ENCODE results near the gene ERVK3-1. TPM values are rescaled to one million over a fixed set of nuclear protein-coding genes. Genes with fewer than 3 reads are reported as not detected.

The ERVK3-1 gene
- polyA plus RNA-seq, 3 donors: 34.6 to 61.5 (median 38.8) TPM

GRCh38 chr19:58300620-58301019 is 4.6 kb upstream of the ERVK3-1 start:
- H3K4me3 Mint-ChIP-seq: no peak overlapping the region
- 97% methylated on average over 7 of the region's 7 CpGs for WGBS (ENCODE audit: insufficient coverage)
- H3K9ac ChIP-seq (ENCODE audit: insufficient read depth, low read length, poor library complexity, severe bottlenecking): no peak overlapping the region
- DNase-seq: no peak
- no peaks in the 10 kb centered on the region for H3K27me3 ChIP-seq (ENCODE audit: control insufficient read depth in 2 of 2, insufficient read depth in 2 of 2, low read length in 2 of 2)
- intact Hi-C loops (cut with micrococcal nuclease): loop anchor here in 1 of 2 donors (5.0 to 10.0 kb wide), 2 partner anchors 118 to 296 kb away; partner anchors contain the start of genes ZNF274 and ZNF606
- H3K36me3 ChIP-seq (replicated peaks in 1 of 2; ENCODE audit: control insufficient read depth in 1 of 2, insufficient read depth in 2 of 2, low read length in 2 of 2): peaks cover 0 to 51% of the 10 kb centered on the region in 2 donors
- no peak overlapping the region for H2AFZ ChIP-seq (ENCODE audit: insufficient read depth, low read depth, low read length, poor library complexity, severe bottlenecking)
- no peak overlapping the region for H3K4me3 ChIP-seq (replicated peaks in 1 of 3; ENCODE audit: low read depth in 2 of 3, low read length in 3 of 3)
- peaks cover 58 to 60% of the 10 kb centered on the region in 2 donors for H3K9me3 ChIP-seq (replicated peaks in 1 of 2; ENCODE audit: control insufficient read depth in 1 of 2, insufficient read depth in 1 of 2, low read length in 2 of 2)
- peaks cover 4% of the 10 kb centered on the region for H3K79me2 ChIP-seq (ENCODE audit: insufficient read depth, low read length)
- no peak overlapping the region for H3K4me2 ChIP-seq (replicated peaks; ENCODE audit: extremely low read depth, low read length, poor library complexity, severe bottlenecking)
- no peaks in the 10 kb centered on the region for H4K20me1 ChIP-seq (ENCODE audit: insufficient read depth, low read length)
- peaks cover 30 to 79% (median 65%) of the 10 kb centered on the region in 7 donors for H3K9me3 Mint-ChIP-seq
- H3K4me1 ChIP-seq (ENCODE audit: control insufficient read depth in 1 of 2, insufficient read depth in 2 of 2, low read length in 2 of 2): peaks cover 6 to 8% of the 10 kb centered on the region in 2 donors
- no peak overlapping the region for H3K27ac Mint-ChIP-seq
- TF ChIP-seq CTCF (IDR thresholded peaks at IDR 0.05): no peak
- peaks cover 26 to 54% of the 10 kb centered on the region in 2 donors for H3K36me3 Mint-ChIP-seq
- no peak overlapping the region for H3K27ac ChIP-seq (ENCODE audit: low read depth in 1 of 2, low read length in 2 of 2)
- peaks cover 0 to 2% (median 0%) of the 10 kb centered on the region in 3 donors for H3K27me3 Mint-ChIP-seq (ENCODE audit: low read depth in 3 of 3)
- peaks cover 6% of the 10 kb centered on the region for H3K4me1 Mint-ChIP-seq

GRCh38 chr19:58304255-58304654 is 922 bp upstream of the ERVK3-1 start:
- H3K9ac ChIP-seq (ENCODE audit: insufficient read depth, low read length, poor library complexity, severe bottlenecking): no peak overlapping the region
- peaks cover 31% of the 10 kb centered on the region for H3K79me2 ChIP-seq (ENCODE audit: insufficient read depth, low read length)
- peaks cover 0 to 2% (median 0%) of the 10 kb centered on the region in 3 donors for H3K27me3 Mint-ChIP-seq (ENCODE audit: low read depth in 3 of 3)
- TF ChIP-seq CTCF (IDR thresholded peaks at IDR 0.05): no peak
- peak overlapping the region; percentile 74 for H3K4me2 ChIP-seq (replicated peaks; ENCODE audit: extremely low read depth, low read length, poor library complexity, severe bottlenecking)
- peak overlapping the region; percentile 95 for H2AFZ ChIP-seq (ENCODE audit: insufficient read depth, low read depth, low read length, poor library complexity, severe bottlenecking)
- H3K27ac ChIP-seq (ENCODE audit: low read depth in 1 of 2, low read length in 2 of 2): peak overlapping the region in 1 of 2 donors; percentile 97
- DNase-seq: no peak
- H3K36me3 ChIP-seq (replicated peaks in 1 of 2; ENCODE audit: control insufficient read depth in 1 of 2, insufficient read depth in 2 of 2, low read length in 2 of 2): peaks cover 20 to 51% of the 10 kb centered on the region in 2 donors
- H3K9me3 Mint-ChIP-seq: peaks cover 22 to 55% (median 41%) of the 10 kb centered on the region in 7 donors
- peak overlapping the region; percentile 37 to 99 for H3K4me3 Mint-ChIP-seq
- 100% methylated on average over 5 of the region's 7 CpGs for WGBS (ENCODE audit: insufficient coverage)
- peaks cover 16% of the 10 kb centered on the region for H3K4me1 Mint-ChIP-seq
- peak overlapping the region in 1 of 3 experiments; percentile 90 for H3K4me3 ChIP-seq (replicated peaks in 1 of 3; ENCODE audit: low read depth in 2 of 3, low read length in 3 of 3)
- H3K9me3 ChIP-seq (replicated peaks in 1 of 2; ENCODE audit: control insufficient read depth in 1 of 2, insufficient read depth in 1 of 2, low read length in 2 of 2): peaks cover 32 to 37% of the 10 kb centered on the region in 2 donors
- peak overlapping the region in 5 of 7 donors; percentile 96 to 99 (median 98) for H3K27ac Mint-ChIP-seq
- H3K36me3 Mint-ChIP-seq: peaks cover 52 to 57% of the 10 kb centered on the region in 2 donors
- H3K4me1 ChIP-seq (ENCODE audit: control insufficient read depth in 1 of 2, insufficient read depth in 2 of 2, low read length in 2 of 2): peaks cover 12 to 16% of the 10 kb centered on the region in 2 donors
- no peaks in the 10 kb centered on the region for H3K27me3 ChIP-seq (ENCODE audit: control insufficient read depth in 2 of 2, insufficient read depth in 2 of 2, low read length in 2 of 2)
- intact Hi-C loops (cut with micrococcal nuclease): loop anchor here (2.0 to 10.0 kb wide), 4 partner anchors 23 to 299 kb away; partner anchors contain the start of genes ZSCAN22 (in 2 of the 2), RPS5 (in 1 of the 2), ZNF274 (in 1 of the 2) and ZNF606 (in 1 of the 2)
- H4K20me1 ChIP-seq (ENCODE audit: insufficient read depth, low read length): no peaks in the 10 kb centered on the region

Data from CD14-positive monocyte (primary cell).